ENCODE results near the gene MEF2D.

DNA sequence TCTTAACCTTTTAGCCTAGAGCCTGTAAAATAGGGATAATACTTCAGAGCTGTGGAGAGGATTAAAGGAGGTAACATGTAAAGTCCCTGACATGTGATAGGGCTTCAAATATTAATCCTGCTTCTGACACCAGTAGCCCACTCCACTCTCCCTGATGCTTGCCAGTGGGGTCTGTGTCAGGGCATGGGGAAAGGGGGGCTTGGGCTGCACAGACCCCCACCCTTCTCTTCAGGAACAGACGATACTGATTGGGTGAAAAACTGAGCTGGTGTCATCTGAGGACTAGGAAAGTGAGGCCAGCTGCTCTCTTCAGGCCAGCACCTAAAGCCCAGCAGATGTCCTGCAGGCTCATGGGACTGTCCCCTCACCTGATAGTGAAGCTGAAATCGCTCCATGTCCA is 27.0 kb upstream of the MEF2D start:
- TF ChIP-seq, protein P1, sequence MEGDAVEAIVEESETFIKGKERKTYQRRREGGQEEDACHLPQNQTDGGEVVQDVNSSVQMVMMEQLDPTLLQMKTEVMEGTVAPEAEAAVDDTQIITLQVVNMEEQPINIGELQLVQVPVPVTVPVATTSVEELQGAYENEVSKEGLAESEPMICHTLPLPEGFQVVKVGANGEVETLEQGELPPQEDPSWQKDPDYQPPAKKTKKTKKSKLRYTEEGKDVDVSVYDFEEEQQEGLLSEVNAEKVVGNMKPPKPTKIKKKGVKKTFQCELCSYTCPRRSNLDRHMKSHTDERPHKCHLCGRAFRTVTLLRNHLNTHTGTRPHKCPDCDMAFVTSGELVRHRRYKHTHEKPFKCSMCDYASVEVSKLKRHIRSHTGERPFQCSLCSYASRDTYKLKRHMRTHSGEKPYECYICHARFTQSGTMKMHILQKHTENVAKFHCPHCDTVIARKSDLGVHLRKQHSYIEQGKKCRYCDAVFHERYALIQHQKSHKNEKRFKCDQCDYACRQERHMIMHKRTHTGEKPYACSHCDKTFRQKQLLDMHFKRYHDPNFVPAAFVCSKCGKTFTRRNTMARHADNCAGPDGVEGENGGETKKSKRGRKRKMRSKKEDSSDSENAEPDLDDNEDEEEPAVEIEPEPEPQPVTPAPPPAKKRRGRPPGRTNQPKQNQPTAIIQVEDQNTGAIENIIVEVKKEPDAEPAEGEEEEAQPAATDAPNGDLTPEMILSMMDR (IDR thresholded peaks at IDR 0.05): no peak
- TF ChIP-seq POLR2A (IDR thresholded peaks at IDR 0.05): no peak

Measured in right lobe of liver (tissue), 4 donors.